SK-N-SH (cell line): ENCODE data around the gene ACVR1B. TPM values are rescaled to one million over a fixed set of nuclear protein-coding genes. Genes with fewer than 3 reads are reported as not detected.

Experiments used
- CTCF ChIA-PET: fragments of 300-600, 350-600 bp; formaldehyde crosslinking; extraction: SDS; loops from one replicate; lab custom pipeline; 2021; lab: Yijun Ruan, JAX
- POLR2A ChIA-PET: fragments of 350-600 bp; sonication (Branson Sonifier 250); formaldehyde crosslinking; extraction: SDS; loops from one replicate; lab custom pipeline; 2020; ENCODE audit warnings: antibody characterized with exemption, inconsistent platforms; lab: Yijun Ruan, JAX
- DNase-seq: peaks from one replicate; pipeline ENCODE4 v3.0.0; 2012
- H2AFZ ChIP-seq: fragments of 200-600 bp; sonication (generic); 2 replicates; pipeline ENCODE4 v1.8.1; 2016; ENCODE audit warnings: antibody characterized with exemption, mild to moderate bottlenecking, low read depth
- H3F3A ChIP-seq: fragments of 200-600 bp; sonication (generic); replicated peaks from 2 replicates; pipeline ENCODE3; 2016; ENCODE audit warnings: antibody characterized with exemption, mild to moderate bottlenecking; ENCODE audit not compliant: insufficient read depth
- H3K27ac ChIP-seq, 2 experiments: fragments of 200-500 bp in 1 of 2; fragments of 200-600 bp in 1 of 2; sonication (Bioruptor generic) in 1 of 2; sonication (generic), shearing (Covaris generic) in 1 of 2; 2 replicates each; pipeline versions ENCODE4 v1.5.1 to v1.6.1; 2014 to 2016; ENCODE audit warnings: low read depth in 2 of 2, inconsistent platforms in 1 of 2, low read length in 1 of 2, mild to moderate bottlenecking in 1 of 2, mixed read lengths in 1 of 2
- H3K27me3 ChIP-seq: fragments of 200-600 bp; sonication (generic), shearing (Covaris generic); 2 replicates; pipeline ENCODE4 v1.6.1; 2016; ENCODE audit warnings: mixed run types; ENCODE audit not compliant: insufficient read depth
- H3K36me3 ChIP-seq, 2 experiments: fragments of 200-500 bp in 1 of 2; fragments of 200-600 bp in 1 of 2; sonication (Bioruptor generic) in 1 of 2; sonication (generic) in 1 of 2; replicated peaks in 1 of 2; 2 replicates each; pipeline versions ENCODE3 to v1.5.1; 2014 to 2016; ENCODE audit warnings: low read length in 1 of 2, mild to moderate bottlenecking in 1 of 2; ENCODE audit not compliant: insufficient read depth in 2 of 2, control insufficient read depth in 1 of 2
- H3K4me1 ChIP-seq, 2 experiments: fragments of 200-500 bp in 1 of 2; fragments of 200-600 bp in 1 of 2; sonication (Bioruptor generic) in 1 of 2; sonication (generic), shearing (Covaris generic) in 1 of 2; 2 replicates each; pipeline versions ENCODE4 v1.5.1 to v1.6.1; 2014 to 2016; ENCODE audit warnings: low read depth in 1 of 2, low read length in 1 of 2, mixed run types in 1 of 2; ENCODE audit not compliant: insufficient read depth in 2 of 2, control insufficient read depth in 1 of 2
- H3K4me2 ChIP-seq: fragments of 200-600 bp; sonication (generic), shearing (Covaris generic); 2 replicates; pipeline ENCODE4 v1.6.1; 2017; ENCODE audit warnings: mixed run types
- H3K4me3 ChIP-seq, 2 experiments: fragments of 200-500 bp in 1 of 2; fragments of 200-600 bp in 1 of 2; sonication (Bioruptor generic) in 1 of 2; sonication (generic), shearing (Covaris generic) in 1 of 2; 2 replicates each; pipeline versions ENCODE4 v1.5.1 to v1.8.1; 2014 to 2016; ENCODE audit warnings: low read depth in 2 of 2, inconsistent platforms in 1 of 2, low read length in 1 of 2, mild to moderate bottlenecking in 1 of 2, mixed read lengths in 1 of 2, moderate library complexity in 1 of 2
- H3K79me2 ChIP-seq: fragments of 200-600 bp; sonication (generic); 2 replicates; pipeline ENCODE4 v1.8.1; 2017; ENCODE audit warnings: mild to moderate bottlenecking; ENCODE audit not compliant: insufficient read depth
- H3K9ac ChIP-seq: fragments of 200-600 bp; sonication (generic); 2 replicates; pipeline ENCODE4 v1.6.1; 2017; ENCODE audit warnings: mixed run types
- H3K9me2 ChIP-seq: fragments of 200-600 bp; sonication (generic); 2 replicates; pipeline ENCODE4 v1.6.1; 2017; ENCODE audit warnings: mixed run types
- H3K9me3 ChIP-seq: fragments of 200-600 bp; sonication (generic); 2 replicates; pipeline ENCODE4 v1.6.1; 2017; ENCODE audit warnings: mixed run types, mild to moderate bottlenecking, moderate library complexity
- H4K20me1 ChIP-seq: fragments of 200-600 bp; sonication (generic); 2 replicates; pipeline ENCODE4 v1.6.1; 2017; ENCODE audit warnings: mild to moderate bottlenecking, mixed run types; ENCODE audit not compliant: insufficient read depth
- CHD2 ChIP-seq: fragments of 150-350 bp; IDR thresholded peaks from 2 replicates; pipeline ENCODE4 v1.6.1; 2018; ENCODE audit warnings: low read length; ENCODE audit not compliant: partially characterized antibody
- EP300 ChIP-seq, 2 experiments: IDR thresholded peaks; 2 replicates each; pipeline versions ENCODE4 v1.4.0 to v1.6.1; 2012; ENCODE audit warnings: borderline replicate concordance in 1 of 2, low read depth in 1 of 2, low read length in 1 of 2
- FOSL2 ChIP-seq: IDR thresholded peaks from 2 replicates; pipeline ENCODE4 v1.4.0; 2012; ENCODE audit warnings: low read depth, mild to moderate bottlenecking, moderate library complexity, borderline replicate concordance
- FOXJ3 ChIP-seq: sonication (generic); formaldehyde crosslinking; IDR thresholded peaks from 2 replicates; pipeline ENCODE4 v1.5.1; 2020; ENCODE audit warnings: mild to moderate bottlenecking, missing genetic modification reagents
- FOXM1 ChIP-seq: IDR thresholded peaks from 2 replicates; pipeline ENCODE4 v1.4.0; 2012; ENCODE audit warnings: low read depth, mild to moderate bottlenecking
- IRF3 ChIP-seq: fragments of 150-350 bp; IDR thresholded peaks from 2 replicates; pipeline ENCODE4 v1.6.1; 2016; ENCODE audit warnings: mild to moderate bottlenecking, low read depth, low read length
- MAX ChIP-seq: IDR thresholded peaks from 2 replicates; pipeline ENCODE4 v1.4.0; 2012; ENCODE audit warnings: low read depth
- NFIC ChIP-seq: IDR thresholded peaks from 2 replicates; pipeline ENCODE4 v1.4.0; 2012; ENCODE audit warnings: borderline replicate concordance
- NRF1 ChIP-seq: IDR thresholded peaks from 2 replicates; pipeline ENCODE4 v1.6.1; 2012; ENCODE audit warnings: low read depth, mild to moderate bottlenecking, low read length
- POLR2AphosphoS5 ChIP-seq: IDR thresholded peaks from 2 replicates; pipeline ENCODE4 v1.6.1; 2012; ENCODE audit warnings: low read depth, low read length
- RAD21 ChIP-seq: IDR thresholded peaks from 2 replicates; pipeline ENCODE4 v1.6.1; 2012; ENCODE audit warnings: mild to moderate bottlenecking, low read length
- RCOR1 ChIP-seq: fragments of 150-350 bp; IDR thresholded peaks from 2 replicates; pipeline ENCODE4 v1.6.1; 2017; ENCODE audit warnings: antibody characterized with exemption, low read length
- REST ChIP-seq: IDR thresholded peaks from 2 replicates; pipeline ENCODE4 v1.6.1; 2012; ENCODE audit warnings: mild to moderate bottlenecking, low read depth, low read length, moderate library complexity
- RFX5 ChIP-seq: IDR thresholded peaks from 2 replicates; pipeline ENCODE4 v1.6.1; 2012; ENCODE audit warnings: mild to moderate bottlenecking, improper control_type of control experiment, low read length
- RXRA ChIP-seq: IDR thresholded peaks from 2 replicates; pipeline ENCODE4 v1.4.0; 2012; ENCODE audit warnings: low read depth, mild to moderate bottlenecking, borderline replicate concordance
- WGBS: methylation state at CpG from one replicate; pipeline ENCODE4 v1.1.6; 2017; ENCODE audit warnings: low lambda C conversion rate; 5-methylcytosine and 5-hydroxymethylcytosine counted together
- polyA plus RNA-seq, 3 experiments: library from polyadenylated mRNA; depleted of rRNA; stranded (reverse); fragments of >200 nt; gene quantifications; 2 replicates each; pipeline ENCODE4 v1.2.3, GENCODE V29; 2012
- TF ChIP-seq, protein P1 (sequence below): IDR thresholded peaks from 2 replicates; pipeline ENCODE4 v1.4.0; 2012; ENCODE audit warnings: low read depth, borderline replicate concordance

ACVR1B gene
- polyA plus RNA-seq, 1 of the 3 experiments (the other 2 are of a cell fraction), result 12.1 TPM

DNA sequence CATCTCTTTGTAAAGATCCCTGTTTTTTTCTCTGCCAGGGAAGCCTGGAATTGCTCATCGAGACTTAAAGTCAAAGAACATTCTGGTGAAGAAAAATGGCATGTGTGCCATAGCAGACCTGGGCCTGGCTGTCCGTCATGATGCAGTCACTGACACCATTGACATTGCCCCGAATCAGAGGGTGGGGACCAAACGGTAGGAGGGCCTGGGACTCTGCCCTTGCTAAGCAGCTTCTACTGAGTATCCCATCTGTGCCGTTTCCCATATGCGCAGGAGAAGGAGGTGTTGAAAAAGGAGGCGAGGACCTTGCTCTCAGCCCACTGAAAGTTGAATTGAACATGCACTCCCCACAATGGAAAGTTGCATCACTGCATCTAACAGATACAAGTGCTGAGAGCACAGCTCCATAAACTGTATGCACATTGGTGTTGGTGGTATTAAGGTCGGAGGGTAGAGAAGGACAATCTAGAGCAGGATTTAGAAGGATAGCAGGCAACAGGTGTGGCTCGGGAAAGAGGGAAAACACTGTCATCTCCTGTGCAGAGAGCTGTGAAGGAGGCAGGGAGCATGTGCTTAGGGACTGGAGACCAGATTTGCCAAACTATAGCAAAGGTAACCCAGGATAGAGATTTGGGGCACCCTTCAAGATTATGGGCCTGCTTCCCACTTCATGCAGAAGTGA is 33.8 kb downstream of the ACVR1B start:
- no peaks in the 10 kb centered on the region for H3K9me2 ChIP-seq
- POLR2A ChIA-PET, result no interaction called here
- no peaks in the 10 kb centered on the region for H3K79me2 ChIP-seq
- no peak overlapping the region for H2AFZ ChIP-seq
- no peaks in the 10 kb centered on the region for H3K9me3 ChIP-seq
- no peaks in the 10 kb centered on the region for H4K20me1 ChIP-seq
- H3K36me3 ChIP-seq, result peaks cover 16 to 55% of the 10 kb centered on the region in 2 experiments
- CTCF ChIA-PET, result interaction anchor here (0.6 to 21.4 kb wide), 6 partner anchors 8 to 99 kb away, joined by 3 to 608 read pairs (median 20); partner anchors contain the start of gene ANKRD33
- no peaks in the 10 kb centered on the region for H3K4me1 ChIP-seq
- H3F3A ChIP-seq, result no peaks in the 10 kb centered on the region
- no peak overlapping the region for H3K4me2 ChIP-seq
- no peak overlapping the region for H3K27ac ChIP-seq
- DNase-seq, result no peak
- H3K4me3 ChIP-seq, result no peak overlapping the region
- 89% methylated on average over 9 of the region's 9 CpGs for WGBS
- no peak overlapping the region for H3K9ac ChIP-seq
- H3K27me3 ChIP-seq, result no peaks in the 10 kb centered on the region
- TF ChIP-seq IRF3 (no peak), FOSL2 (no peak), REST (no peak), FOXJ3 (CRISPR knock-in tag) (no peak), CHD2 (no peak), NFIC (no peak), FOXM1 (no peak), RFX5 (no peak), RXRA (no peak), POLR2AphosphoS5 (no peak), MAX (no peak), RCOR1 (no peak), NRF1 (no peak), RAD21 (no peak), EP300 (IDR thresholded peaks at IDR 0.05; ENCODE audit: borderline replicate concordance in 1 of 2, low read depth in 1 of 2, low read length in 1 of 2) (no peak)
- TF ChIP-seq, protein P1, sequence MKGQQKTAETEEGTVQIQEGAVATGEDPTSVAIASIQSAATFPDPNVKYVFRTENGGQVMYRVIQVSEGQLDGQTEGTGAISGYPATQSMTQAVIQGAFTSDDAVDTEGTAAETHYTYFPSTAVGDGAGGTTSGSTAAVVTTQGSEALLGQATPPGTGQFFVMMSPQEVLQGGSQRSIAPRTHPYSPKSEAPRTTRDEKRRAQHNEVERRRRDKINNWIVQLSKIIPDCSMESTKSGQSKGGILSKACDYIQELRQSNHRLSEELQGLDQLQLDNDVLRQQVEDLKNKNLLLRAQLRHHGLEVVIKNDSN, result no peak
- TF ChIP-seq, all 33 proteins: peak for 0
